GM08714 (cell line): ENCODE results near the gene SERPINE2.

Experiments
- H3K4me3 ChIP-seq: fragments of 200-500 bp; sonication (Bioruptor generic); 2 replicates; pipeline ENCODE4 v1.5.1; 2014; ENCODE audit warnings: mild to moderate bottlenecking, low read length, inconsistent platforms
- ZNF274 ChIP-seq: IDR thresholded peaks from 2 replicates; pipeline ENCODE4 v1.6.1; 2012; ENCODE audit warnings: mild to moderate bottlenecking, low read depth, low read length

Gene SERPINE2

GRCh38 chr2:223989206-223989855 lies 49.8 kb downstream of the SERPINE2 start:
- no peak overlapping the region for H3K4me3 ChIP-seq
- TF ChIP-seq ZNF274, result no peak

- TF ChIP-seq ZNF274, result no peak
- no peak overlapping the region for H3K4me3 ChIP-seq
These were observed 57.8 kb downstream of the SERPINE2 start for GRCh38 chr2:223981241-223981640.

DNA sequence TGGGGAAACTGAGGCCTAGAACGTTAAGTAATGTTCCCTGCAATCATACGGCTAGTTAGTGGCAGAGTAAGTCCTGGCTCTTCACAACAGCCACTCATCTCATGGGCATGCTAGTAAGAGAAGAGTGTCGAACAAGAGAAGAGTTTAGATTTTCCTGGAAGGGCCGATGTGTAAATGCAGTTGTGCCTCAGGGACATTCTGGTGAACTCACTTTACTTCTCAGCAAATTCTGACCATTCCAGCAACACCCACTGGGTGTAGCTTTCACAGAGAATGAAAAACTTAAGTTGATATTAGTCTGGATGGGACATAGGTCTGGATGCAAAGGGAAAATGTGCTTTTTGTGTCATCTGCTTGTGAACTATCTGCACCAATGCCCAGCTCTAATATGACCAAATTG lies 58.3 kb downstream of the SERPINE2 start:
- no peak for TF ChIP-seq ZNF274
- no peak overlapping the region for H3K4me3 ChIP-seq

DNA sequence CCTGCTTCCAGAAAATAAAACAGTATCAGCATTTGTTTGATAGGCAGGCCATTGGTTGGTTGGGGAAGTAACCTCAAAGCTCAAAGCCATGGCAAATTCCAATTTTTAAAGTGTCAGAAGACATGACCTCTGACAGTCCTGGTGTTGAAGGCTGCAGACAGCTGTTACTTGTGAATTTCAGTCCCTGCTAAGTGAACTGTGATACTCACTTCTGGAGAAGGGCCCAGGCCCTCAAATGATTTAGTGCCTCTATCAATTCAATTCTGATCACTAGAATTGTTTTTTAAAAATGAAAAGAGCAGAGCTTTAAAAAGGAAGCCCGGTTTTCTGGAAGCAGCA lies 58.7 kb downstream of the SERPINE2 start:
- no peak overlapping the region for H3K4me3 ChIP-seq
- no peak for TF ChIP-seq ZNF274

DNA sequence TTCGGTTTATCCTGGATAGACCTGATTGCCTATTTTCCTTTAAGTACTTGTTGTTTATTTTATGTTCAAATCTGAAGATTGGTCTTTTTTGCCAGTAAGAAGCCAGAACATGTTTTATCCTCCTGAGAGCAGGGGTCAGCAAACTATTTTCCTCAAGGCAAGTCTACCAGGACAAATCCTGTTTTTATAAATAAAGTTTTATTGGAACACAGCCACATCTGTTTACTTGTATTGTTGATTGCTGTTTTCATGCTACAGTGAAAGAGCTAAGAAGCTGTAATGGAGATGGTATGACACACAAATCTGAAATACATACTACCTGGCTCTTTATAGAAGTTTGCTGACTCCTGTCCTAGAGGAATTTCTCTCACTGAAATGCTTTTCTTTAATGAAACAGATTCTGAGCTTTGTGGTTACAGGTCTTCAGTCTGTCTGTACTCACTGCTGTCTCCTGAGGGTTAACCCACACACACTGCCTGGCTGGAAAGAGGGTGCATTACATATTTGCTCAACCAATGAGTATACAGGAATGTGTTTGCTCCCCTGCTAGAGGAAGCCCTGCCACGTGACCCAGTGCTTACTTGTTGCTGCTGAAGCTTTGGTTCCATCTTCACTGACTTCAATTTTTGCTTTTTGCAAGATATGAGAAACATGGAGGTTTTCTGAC lies 59.2 kb downstream of the SERPINE2 start:
- TF ChIP-seq ZNF274, result no peak
- H3K4me3 ChIP-seq, result no peak overlapping the region

- no peak overlapping the region for H3K4me3 ChIP-seq
- no peak for TF ChIP-seq ZNF274
These were observed 60.6 kb downstream of the SERPINE2 start for GRCh38 chr2:223978451-223978850.

DNA sequence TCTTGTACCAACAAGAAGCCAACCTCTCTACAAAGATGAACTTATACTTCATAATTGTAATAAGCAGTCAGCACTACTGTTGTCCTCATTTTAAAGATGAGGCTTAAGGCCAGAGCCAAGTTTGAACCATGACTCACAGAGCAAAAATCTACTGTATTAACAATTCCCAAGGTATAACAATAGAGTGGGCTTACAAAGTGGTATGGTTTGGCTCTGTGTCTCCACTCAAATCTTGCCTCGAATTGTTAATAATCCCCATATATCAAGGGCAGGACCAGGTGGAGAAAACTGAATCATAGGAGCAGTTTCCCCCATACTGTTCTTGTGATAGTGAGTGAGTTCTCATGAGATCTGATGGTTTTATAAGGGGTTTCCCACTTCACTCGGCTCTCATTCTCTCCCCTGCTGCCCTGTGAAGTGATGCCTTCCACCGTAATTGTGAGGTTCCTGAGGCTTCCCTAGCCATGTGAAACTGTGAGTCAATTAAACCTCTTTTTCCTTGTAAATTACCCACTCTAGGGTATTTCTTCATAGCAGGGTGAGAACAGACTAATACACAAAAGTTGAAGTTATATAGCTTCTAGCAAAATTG lies 62.4 kb downstream of the SERPINE2 start:
- H3K4me3 ChIP-seq, result no peak overlapping the region
- TF ChIP-seq ZNF274, result no peak

DNA sequence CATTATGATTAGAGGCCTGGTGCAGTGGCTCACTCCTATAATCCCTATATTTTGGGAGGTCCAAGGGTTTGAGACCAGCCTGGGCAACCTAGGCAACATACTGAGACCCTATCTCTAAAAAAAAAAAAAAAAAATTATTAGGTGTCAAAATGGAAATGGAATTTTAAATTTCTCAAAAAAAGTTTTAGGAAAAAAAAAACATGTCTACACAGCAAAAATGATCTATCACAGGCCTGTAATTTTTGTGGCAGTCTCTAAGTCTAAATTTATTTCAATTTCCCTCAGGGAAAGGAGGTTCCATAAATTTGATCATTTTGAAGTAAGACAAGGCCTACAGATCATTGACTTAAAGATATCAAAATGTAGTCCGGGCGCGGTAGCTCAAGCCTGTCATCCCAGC lies 65.5 kb downstream of the SERPINE2 start:
- H3K4me3 ChIP-seq, result no peak overlapping the region
- no peak for TF ChIP-seq ZNF274

DNA sequence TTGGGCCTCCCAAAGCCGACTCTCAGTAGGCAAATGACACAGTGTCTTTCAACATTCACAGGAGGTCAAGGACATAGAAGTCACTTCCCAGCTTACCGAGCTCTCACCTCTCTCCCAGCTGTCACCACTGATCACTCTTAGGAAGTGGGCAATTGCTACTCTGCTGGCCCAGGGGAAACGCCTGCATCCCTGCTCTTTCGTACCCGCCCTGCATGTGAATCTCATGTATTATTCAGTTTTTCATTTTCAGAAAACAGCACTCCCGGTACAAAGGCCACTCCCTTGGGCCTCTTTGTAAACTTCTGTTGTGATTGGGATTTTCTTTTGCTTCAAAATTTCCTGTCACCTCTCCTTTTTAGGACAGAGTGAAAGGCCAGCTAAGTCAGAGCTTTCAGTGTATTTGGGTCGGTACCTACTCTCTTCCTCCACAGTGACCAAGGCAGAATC lies 66.4 kb downstream of the SERPINE2 start:
- no peak overlapping the region for H3K4me3 ChIP-seq
- no peak for TF ChIP-seq ZNF274

- H3K4me3 ChIP-seq, result no peak overlapping the region
- TF ChIP-seq ZNF274, result no peak
These were observed 67.4 kb downstream of the SERPINE2 start for GRCh38 chr2:223971731-223972130.

- no peak overlapping the region for H3K4me3 ChIP-seq
- TF ChIP-seq ZNF274, result no peak
These were observed 68.5 kb downstream of the SERPINE2 start for GRCh38 chr2:223970343-223971128.

DNA sequence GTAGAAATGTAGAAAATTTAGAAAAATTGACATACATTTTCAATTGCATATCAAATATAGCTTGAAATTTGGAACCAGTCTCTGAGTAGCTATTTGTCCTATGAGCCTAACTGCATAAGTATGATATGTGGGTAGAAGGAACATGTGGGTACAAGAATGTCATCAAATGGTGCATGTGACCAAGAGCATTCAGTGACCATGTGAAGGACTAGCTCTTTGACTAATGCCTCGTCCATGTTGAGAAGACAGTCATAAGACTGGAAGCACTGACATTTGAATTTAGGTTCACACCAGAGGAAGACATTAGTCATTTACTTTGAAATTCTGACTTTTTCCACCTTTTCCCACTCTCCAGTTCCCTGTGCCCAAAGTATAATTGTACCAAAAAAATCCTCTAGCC lies 69.2 kb downstream of the SERPINE2 start:
- TF ChIP-seq ZNF274, result no peak
- no peak overlapping the region for H3K4me3 ChIP-seq

GRCh38 chr2:223969315-223969714 lies 69.8 kb downstream of the SERPINE2 start:
- no peak for TF ChIP-seq ZNF274
- H3K4me3 ChIP-seq, result no peak overlapping the region

DNA sequence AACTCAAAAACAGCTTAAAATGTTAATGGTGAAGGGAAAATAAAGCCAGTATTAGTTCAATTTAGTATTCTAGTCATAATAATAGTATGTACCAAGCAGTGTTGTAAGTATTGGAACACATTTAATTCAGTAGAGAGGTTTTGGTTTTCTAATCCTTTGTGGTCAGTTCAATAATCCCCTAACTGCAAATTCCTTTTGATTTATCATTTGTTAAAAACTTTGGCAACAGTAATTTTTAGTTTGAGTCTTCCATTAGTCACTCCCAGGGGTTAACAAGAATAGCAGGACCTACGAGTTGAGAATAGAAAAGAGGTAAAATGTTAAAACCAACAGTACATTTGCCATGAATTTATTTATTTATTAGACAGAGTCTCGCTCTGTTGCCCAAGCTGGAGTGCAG lies 71.1 kb downstream of the SERPINE2 start:
- no peak for TF ChIP-seq ZNF274
- H3K4me3 ChIP-seq, result no peak overlapping the region
